GM10248 (cell line): ENCODE data around the gene SUCNR1.
"Not testable (repeated sequence)": the region's sequence is repeated elsewhere in the genome, so short reads cannot be mapped to it uniquely, and the experiment has no call there.

Source experiments
- CTCF ChIA-PET: fragments of 300-600 bp; sonication (Branson Sonifier 250); formaldehyde crosslinking; extraction: SDS; loops from one replicate; lab custom pipeline; 2021; ENCODE audit warnings: antibody characterized with exemption; lab: Yijun Ruan, JAX
- POLR2A ChIA-PET: fragments of 350-650 bp; sonication (Branson Sonifier 250); formaldehyde crosslinking; extraction: SDS; loops from one replicate; lab custom pipeline; 2020; ENCODE audit warnings: antibody characterized with exemption; lab: Yijun Ruan, JAX
- DNase-seq: peaks from one replicate; pipeline ENCODE4 v3.0.0; 2012; ENCODE audit errors: extremely low spot score
- TF ChIP-seq, protein P1 (sequence below): IDR thresholded peaks from 2 replicates; pipeline ENCODE4 v1.5.1; 2012; ENCODE audit warnings: mild to moderate bottlenecking, low read depth; ENCODE audit errors: extremely low read depth, missing control alignments, control extremely low read depth

Gene SUCNR1

DNA sequence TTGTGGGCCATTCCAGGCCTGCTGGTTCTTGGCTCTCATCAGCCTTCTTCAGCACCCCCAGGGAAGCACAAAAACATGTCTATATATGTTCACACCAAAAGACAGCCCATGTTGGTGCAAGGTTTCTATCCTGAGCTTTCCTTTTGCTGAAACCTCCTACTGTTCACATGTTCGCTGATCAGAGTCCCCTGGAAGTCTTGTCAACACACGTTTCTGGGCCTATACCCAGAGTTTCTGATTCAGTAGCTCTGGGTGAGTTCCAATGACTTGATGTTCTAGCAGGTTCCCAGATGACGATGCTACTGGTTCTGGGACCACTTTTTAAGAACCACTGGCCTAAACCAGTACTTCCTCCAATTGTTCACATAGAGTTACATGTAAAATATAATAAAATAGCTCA, 46.0 kb downstream of the SUCNR1 start:
- ChIA-PET CTCF (interaction anchor here (0.9 to 6.9 kb wide), 13 partner anchors 12 to 752 kb away, joined by 3 to 41 read pairs (median 4); no protein-coding TSS in a partner anchor), POLR2A (no interaction called here)
- no peak for DNase-seq
- TF ChIP-seq, protein P1, sequence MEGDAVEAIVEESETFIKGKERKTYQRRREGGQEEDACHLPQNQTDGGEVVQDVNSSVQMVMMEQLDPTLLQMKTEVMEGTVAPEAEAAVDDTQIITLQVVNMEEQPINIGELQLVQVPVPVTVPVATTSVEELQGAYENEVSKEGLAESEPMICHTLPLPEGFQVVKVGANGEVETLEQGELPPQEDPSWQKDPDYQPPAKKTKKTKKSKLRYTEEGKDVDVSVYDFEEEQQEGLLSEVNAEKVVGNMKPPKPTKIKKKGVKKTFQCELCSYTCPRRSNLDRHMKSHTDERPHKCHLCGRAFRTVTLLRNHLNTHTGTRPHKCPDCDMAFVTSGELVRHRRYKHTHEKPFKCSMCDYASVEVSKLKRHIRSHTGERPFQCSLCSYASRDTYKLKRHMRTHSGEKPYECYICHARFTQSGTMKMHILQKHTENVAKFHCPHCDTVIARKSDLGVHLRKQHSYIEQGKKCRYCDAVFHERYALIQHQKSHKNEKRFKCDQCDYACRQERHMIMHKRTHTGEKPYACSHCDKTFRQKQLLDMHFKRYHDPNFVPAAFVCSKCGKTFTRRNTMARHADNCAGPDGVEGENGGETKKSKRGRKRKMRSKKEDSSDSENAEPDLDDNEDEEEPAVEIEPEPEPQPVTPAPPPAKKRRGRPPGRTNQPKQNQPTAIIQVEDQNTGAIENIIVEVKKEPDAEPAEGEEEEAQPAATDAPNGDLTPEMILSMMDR: no peak

DNA sequence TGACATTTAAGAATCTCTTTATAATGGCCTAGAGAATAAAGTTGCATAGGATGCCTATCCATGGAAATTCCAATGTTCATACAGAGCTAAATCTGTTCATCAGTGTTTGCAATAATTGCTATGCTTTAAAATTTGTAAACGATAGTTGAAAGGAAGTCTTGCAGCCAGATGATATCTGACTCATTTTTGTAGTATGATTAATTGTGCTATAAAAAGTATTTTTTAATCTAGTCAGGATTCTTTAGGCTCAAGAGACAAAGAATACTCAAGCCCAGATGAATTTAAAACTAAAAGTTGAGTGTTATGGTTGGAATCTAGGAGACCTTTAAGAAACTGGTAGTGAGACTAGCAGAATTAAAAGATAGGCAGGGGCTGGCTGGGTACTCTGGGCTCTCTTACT, 50.5 kb downstream of the SUCNR1 start:
- no peak for DNase-seq
- TF ChIP-seq, protein P1: no peak
- ChIA-PET CTCF (no interaction called here), POLR2A (no interaction called here)

DNA sequence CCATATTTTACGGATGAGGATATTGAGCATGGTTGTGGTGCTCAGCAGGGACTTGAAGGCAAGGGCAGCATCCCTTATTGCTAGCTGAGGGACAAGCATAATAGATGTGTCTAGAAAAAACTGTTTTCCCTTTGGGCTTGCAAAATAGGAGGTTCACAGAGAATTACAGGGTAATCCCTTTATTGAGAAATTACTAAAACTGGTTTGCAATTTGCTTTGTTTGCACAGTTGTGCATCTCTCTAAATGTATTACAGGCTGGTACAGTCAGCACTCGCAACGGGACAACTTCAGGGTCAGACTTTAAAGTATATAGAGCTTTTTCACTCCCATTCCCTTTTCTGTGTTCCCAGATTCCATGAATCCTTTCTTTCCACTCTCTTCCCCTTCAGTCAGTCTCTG, 51.3 kb downstream of the SUCNR1 start:
- ChIA-PET CTCF (interaction anchor here (1.5 kb wide), 1 partner anchor 10 kb away, joined by 3 read pairs; no protein-coding TSS in a partner anchor), POLR2A (no interaction called here)
- no peak for DNase-seq
- TF ChIP-seq, protein P1: no peak

DNA sequence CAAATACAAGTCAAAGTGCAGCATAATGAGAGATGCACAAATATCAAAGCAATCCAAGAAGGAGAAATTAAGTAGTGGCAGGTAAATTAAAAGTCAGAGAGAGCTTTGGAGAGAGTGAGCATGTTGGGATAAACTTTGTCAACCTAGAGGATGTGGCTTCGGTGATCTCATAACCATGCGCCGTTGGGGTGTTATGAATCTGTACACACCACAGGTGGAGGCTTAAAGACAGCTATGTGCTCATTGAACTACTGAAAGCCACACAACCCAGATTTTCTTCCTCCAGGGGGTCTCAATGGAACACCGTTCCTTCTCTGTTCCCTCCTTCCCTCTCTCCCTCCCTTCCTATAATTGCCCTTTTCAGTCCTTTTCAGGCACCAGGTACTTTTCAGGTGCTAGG, 52.0 kb downstream of the SUCNR1 start:
- no peak for DNase-seq
- ChIA-PET CTCF (interaction anchor here (1.5 kb wide), 1 partner anchor 11 kb away, joined by 3 read pairs; no protein-coding TSS in a partner anchor), POLR2A (no interaction called here)
- TF ChIP-seq, protein P1: no peak

DNA sequence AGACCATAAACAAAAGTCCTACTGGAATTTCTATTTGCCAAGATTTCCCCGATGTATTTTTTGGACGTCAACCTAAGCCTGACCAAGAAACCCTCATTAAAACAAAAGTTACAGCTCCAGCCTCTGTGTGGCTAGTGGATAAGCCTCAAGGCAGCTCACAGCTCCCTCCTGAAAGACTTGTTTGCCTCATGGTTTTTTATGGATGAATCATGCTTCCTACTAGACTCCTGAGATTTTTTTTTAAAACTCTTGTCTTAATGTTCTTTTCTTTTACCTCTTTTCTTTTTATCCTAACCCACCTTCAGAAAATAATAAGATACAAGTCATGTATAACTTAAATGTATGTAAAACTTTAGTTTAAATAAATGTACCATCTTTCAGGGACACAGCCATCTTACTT, 52.4 kb downstream of the SUCNR1 start:
- no peak for DNase-seq
- ChIA-PET POLR2A (no interaction called here), CTCF (interaction anchor here (0.9 to 1.5 kb wide), 3 partner anchors 9 to 19 kb away, joined by 3 to 4 read pairs (median 3); no protein-coding TSS in a partner anchor)
- TF ChIP-seq, protein P1: no peak

DNA sequence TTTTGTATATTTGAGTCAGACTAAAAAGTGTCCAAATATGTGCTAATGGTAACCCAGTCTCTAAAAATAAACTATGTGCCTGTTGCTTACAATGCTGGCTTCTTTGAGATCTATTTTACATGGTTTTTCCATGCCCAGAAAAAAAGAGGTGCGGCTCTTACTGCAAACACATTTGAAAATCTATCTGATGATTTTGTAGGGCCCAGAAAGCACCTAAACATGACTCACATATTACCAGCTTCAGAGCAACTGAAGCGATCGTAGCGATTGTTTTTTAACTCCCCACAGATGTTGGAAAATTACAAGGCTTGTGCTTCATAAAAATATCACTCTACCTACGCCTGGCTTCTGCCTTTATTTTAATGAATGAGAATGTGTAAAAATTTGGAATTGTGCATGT, 53.5 kb downstream of the SUCNR1 start:
- DNase-seq: no peak
- TF ChIP-seq, protein P1: no peak
- ChIA-PET CTCF (interaction anchor here (1.3 kb wide), 1 partner anchor 10 kb away, joined by 4 read pairs; no protein-coding TSS in a partner anchor), POLR2A (no interaction called here)

DNA sequence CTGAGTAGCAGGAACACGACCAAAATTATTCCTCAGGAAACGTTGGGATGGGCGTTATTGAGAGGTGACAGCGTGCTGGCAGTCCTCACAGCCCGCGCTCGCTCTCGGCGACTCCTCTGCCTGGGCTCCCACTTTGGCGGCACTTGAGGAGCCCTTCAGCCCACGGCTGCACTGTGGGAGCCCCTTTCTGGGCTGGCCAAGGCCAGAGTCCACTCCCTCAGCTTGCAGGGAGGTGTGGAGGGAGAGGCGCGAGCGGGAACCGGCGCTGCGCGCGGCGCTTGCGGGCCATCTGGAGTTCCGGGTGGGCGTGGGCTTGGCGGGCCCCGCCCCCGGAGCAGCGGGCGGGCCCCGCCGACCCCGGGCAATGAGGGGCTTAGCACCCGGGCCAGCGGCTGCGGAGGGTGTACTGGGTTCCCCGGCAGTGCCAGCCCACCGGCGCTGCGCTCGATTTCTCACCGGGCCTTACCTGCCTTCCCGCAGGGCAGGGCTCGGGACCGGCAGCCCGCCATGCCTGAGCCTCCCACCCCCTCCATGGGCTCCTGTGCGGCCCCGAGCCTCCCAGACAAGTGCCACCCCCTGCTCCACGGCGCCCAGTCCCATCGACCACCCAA, 54.6 kb downstream of the SUCNR1 start:
- POLR2A ChIA-PET, CTCF ChIA-PET: not testable (repeated sequence)

More for the DNA sequence above, 54.6 kb downstream of the SUCNR1 start:
- not testable (repeated sequence) for DNase-seq
